HUDEP-2 (cell line): ENCODE measurements around the gene CSNK1A1L.
"Not testable (repeated sequence)": the region's sequence is repeated elsewhere in the genome, so short reads cannot be mapped to it uniquely, and the experiment has no call there.

Experiments
- DNase-seq, 76 experiments: peaks; one replicate each; lab custom pipeline; 2025; ENCODE audit not compliant: unreplicated experiment in 76 of 76; lab: John Stamatoyannopoulos, UW

Gene CSNK1A1L

GRCh38 chr13:37065890-37066526 lies 39.5 kb downstream of the CSNK1A1L start:
- no peak for DNase-seq

GRCh38 chr13:37059848-37060192 lies 45.6 kb downstream of the CSNK1A1L start:
- DNase-seq, result no peak

- peak in 75 of 76 experiments; percentile 5 to 94 (median 86) for DNase-seq
Observed at GRCh38 chr13:37058910-37059847, 46.3 kb downstream of the CSNK1A1L start, which contains the start of gene SUPT20H. TSS of gene SUPT20H (minus strand) at chr13:37059688. CDS start at chr13:37051490, 8,198 bp downstream.

- not testable (repeated sequence) for DNase-seq
Observed at GRCh38 chr13:37056228-37056627, 49.2 kb downstream of the CSNK1A1L start.
